Right atrium auricular region (tissue), 2 donors: ENCODE results near the gene ENTREP1. TPM values are rescaled to one million over a fixed set of nuclear protein-coding genes. Genes with fewer than 3 reads are reported as not detected.

Source experiments
- DNase-seq: peaks from one replicate; pipeline ENCODE4 v3.0.0-alpha.2; 2019; ENCODE audit warnings: low spot score
- H3K27ac ChIP-seq, 2 donors: fragments of 200-600 bp; sonication (generic); 1 replicate in 1 of 2; 2 replicates in 1 of 2; pipeline ENCODE4 v1.5.1; 2016 to 2019
- H3K27me3 ChIP-seq, 2 donors: fragments of 200-600 bp; sonication (generic); one replicate each; pipeline versions ENCODE4 v1.5.1 to v1.6.0; 2017 to 2019
- H3K36me3 ChIP-seq: fragments of 200-600 bp; sonication (generic); one replicate; pipeline ENCODE4 v1.5.1; 2016
- H3K4me1 ChIP-seq, 2 donors: fragments of 200-600 bp; sonication (generic); one replicate each; pipeline versions ENCODE4 v1.5.1 to v1.6.0; 2017 to 2019
- H3K4me3 ChIP-seq, 2 donors: fragments of 200-600 bp; sonication (generic); 1 replicate in 1 of 2; 2 replicates in 1 of 2; pipeline ENCODE4 v1.5.1; 2017 to 2019; ENCODE audit warnings: mild to moderate bottlenecking in 1 of 2, moderate library complexity in 1 of 2
- H3K9me3 ChIP-seq, 2 donors: fragments of 200-600 bp; sonication (generic); one replicate each; pipeline ENCODE4 v1.5.1; 2019
- total RNA-seq, 2 donors: library from RNA; depleted of rRNA; stranded (reverse); fragments of >200 nt; gene quantifications; one replicate each; pipeline ENCODE4 v1.1.0, GENCODE V29; 2016
- TF ChIP-seq, protein P1 (sequence below), 2 donors: fragments of 200-600 bp; sonication (generic); IDR thresholded peaks; one replicate each; pipeline ENCODE4 v1.5.1; 2019; ENCODE audit warnings: antibody characterized with exemption in 2 of 2

ENTREP1 gene
- total RNA-seq, 2 donors from 2014 or later, result 12.1 to 16.2 TPM

DNA sequence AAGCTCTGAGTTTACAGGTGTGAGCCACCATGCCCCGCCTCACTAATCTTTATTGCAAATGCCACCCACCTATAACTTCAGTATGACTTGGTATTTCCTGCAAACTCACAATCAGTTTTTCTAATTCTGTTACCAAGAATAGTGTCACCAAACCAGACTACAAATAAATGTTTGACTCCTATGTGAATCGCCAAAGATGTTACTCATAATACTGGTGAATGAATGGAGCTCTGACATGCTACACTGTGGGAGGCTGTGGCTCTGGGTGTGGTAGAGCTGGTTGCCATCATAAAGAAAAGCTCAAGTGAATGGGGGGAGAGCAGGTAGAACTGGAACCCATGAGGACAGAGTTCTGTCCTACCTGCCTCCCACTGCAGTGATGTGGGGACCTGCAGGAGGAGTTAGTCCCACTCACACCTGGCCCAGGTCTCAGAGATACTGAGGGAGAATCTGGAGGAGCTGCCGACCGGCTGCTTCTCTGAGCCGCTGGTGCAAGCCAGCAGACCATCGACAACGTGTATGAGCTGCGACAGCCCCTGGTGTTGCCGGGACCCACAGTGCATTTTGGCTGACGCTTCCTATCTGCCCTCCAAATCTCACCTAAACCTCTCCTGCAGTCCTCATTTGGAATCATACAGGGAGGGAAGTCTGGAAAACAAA lies 95.7 kb downstream of the ENTREP1 start:
- Histone ChIP-seq H3K9me3 (no peaks in the 10 kb centered on the region), H3K36me3 (no peaks in the 10 kb centered on the region), H3K27ac (no peak overlapping the region), H3K4me1 (no peaks in the 10 kb centered on the region), H3K4me3 (no peak overlapping the region), H3K27me3 (no peaks in the 10 kb centered on the region)
- DNase-seq, result no peak
- TF ChIP-seq, protein P1, sequence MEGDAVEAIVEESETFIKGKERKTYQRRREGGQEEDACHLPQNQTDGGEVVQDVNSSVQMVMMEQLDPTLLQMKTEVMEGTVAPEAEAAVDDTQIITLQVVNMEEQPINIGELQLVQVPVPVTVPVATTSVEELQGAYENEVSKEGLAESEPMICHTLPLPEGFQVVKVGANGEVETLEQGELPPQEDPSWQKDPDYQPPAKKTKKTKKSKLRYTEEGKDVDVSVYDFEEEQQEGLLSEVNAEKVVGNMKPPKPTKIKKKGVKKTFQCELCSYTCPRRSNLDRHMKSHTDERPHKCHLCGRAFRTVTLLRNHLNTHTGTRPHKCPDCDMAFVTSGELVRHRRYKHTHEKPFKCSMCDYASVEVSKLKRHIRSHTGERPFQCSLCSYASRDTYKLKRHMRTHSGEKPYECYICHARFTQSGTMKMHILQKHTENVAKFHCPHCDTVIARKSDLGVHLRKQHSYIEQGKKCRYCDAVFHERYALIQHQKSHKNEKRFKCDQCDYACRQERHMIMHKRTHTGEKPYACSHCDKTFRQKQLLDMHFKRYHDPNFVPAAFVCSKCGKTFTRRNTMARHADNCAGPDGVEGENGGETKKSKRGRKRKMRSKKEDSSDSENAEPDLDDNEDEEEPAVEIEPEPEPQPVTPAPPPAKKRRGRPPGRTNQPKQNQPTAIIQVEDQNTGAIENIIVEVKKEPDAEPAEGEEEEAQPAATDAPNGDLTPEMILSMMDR (IDR thresholded peaks at IDR 0.05), result no peak

DNA sequence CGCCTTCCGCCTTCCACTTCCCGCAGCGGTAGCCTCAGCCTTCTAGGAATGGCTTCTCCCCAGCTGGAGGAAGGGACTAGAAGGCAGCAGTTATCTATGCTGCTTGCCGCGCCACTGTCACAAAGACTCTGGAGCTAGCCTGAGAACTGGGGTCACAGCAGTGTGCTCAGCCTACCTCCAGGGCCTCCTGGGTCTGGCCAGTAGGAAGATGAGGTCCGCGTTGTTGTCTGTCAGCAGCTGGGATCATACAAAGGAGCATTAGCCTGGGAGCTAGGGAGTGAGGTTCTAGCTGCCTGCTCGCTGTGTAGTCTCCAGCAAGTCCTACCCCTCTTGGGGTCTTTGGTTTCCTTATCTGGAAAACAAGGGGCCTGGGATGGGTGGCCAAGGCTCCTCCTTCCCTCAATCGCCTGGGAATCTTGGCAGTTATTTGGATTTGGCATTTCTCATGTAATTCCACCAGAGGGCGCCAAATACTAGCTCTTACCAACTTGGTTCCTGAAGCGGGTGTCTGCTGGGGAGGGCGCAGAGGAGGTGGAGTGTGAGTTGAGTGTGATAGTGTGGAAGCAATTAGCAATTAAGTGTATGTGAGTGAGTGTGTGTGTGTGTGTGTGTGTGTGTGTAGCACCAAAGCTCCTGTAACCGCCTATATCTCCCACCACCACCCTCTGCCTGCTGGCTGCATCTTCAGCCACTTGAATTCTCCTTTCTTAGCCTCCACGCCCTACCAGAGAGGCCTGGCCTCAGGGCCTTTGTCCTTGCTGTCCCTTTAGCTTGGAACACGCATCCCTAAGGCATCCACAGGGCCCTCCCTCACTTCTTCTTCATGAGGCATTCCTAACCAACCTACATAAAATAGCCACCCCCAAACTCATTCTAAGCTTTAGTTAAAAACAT lies 97.1 kb downstream of the ENTREP1 start:
- DNase-seq, result no peak
- Histone ChIP-seq H3K27me3 (no peaks in the 10 kb centered on the region), H3K27ac (no peak overlapping the region), H3K4me3 (no peak overlapping the region), H3K4me1 (no peaks in the 10 kb centered on the region), H3K9me3 (no peaks in the 10 kb centered on the region), H3K36me3 (no peaks in the 10 kb centered on the region)
- TF ChIP-seq, protein P1 (IDR thresholded peaks at IDR 0.05), result peak; percentile 67 to 82

DNA sequence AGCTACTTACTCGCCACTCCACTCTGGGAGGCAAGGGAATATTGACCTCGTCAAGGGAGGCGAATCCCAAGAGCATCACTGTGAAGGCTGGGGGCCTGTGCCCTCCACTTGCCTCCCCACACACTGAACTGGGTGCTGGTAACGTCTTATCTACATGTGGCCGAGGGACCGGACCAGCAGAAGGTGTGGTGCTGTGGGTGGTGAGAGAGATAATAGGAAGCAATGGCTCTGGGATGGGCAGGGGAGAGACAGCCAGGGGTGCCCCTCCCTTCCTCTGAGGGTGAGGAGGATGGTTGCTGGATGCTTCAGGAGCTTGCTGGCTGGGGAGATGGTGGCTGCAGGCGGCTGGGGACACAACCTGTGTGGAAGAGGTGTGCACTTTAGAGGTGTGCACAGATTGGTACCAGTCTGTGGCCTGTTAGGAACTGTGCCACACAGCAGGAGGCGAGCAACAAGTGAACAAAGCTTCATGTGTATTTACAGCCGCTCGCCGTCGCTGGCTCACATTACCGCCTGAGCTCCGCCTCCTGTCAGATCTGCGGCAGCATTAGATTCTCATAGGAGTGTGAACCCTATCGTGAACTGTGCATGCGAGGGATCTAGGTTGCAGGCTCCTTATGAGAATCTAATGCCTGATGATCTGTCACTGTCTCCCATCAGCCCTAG lies 100.3 kb downstream of the ENTREP1 start:
- H3K27ac ChIP-seq, result no peak overlapping the region
- TF ChIP-seq, protein P1 (IDR thresholded peaks at IDR 0.05), result no peak
- H3K27me3 ChIP-seq, result no peaks in the 10 kb centered on the region
- no peak for DNase-seq
- H3K4me1 ChIP-seq, result no peaks in the 10 kb centered on the region
- H3K36me3 ChIP-seq, result no peaks in the 10 kb centered on the region
- no peaks in the 10 kb centered on the region for H3K9me3 ChIP-seq
- H3K4me3 ChIP-seq, result no peak overlapping the region

DNA sequence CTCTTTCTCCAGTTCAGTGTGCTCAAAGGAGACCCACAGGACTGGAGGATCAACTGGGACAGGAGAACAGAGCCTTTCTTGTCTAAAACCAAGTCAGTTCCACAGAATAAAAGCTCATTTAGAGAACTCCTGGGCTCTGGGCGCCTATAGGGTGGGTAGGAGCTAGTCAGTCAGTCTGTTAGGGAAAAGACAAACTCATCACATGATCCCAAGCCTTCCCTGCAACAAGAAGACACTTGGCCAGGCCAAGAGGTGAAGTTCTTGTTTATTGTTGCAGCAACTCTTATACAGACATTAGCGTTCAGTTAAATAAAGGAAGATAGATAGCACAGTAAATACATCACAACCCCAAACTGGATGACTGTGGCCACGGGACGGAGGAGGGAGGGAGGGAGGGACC lies 102.3 kb downstream of the ENTREP1 start:
- Histone ChIP-seq H3K27me3 (no peaks in the 10 kb centered on the region), H3K9me3 (no peaks in the 10 kb centered on the region), H3K4me3 (no peak overlapping the region), H3K27ac (no peak overlapping the region), H3K4me1 (no peaks in the 10 kb centered on the region), H3K36me3 (no peaks in the 10 kb centered on the region)
- DNase-seq, result no peak
- TF ChIP-seq, protein P1 (IDR thresholded peaks at IDR 0.05), result no peak

DNA sequence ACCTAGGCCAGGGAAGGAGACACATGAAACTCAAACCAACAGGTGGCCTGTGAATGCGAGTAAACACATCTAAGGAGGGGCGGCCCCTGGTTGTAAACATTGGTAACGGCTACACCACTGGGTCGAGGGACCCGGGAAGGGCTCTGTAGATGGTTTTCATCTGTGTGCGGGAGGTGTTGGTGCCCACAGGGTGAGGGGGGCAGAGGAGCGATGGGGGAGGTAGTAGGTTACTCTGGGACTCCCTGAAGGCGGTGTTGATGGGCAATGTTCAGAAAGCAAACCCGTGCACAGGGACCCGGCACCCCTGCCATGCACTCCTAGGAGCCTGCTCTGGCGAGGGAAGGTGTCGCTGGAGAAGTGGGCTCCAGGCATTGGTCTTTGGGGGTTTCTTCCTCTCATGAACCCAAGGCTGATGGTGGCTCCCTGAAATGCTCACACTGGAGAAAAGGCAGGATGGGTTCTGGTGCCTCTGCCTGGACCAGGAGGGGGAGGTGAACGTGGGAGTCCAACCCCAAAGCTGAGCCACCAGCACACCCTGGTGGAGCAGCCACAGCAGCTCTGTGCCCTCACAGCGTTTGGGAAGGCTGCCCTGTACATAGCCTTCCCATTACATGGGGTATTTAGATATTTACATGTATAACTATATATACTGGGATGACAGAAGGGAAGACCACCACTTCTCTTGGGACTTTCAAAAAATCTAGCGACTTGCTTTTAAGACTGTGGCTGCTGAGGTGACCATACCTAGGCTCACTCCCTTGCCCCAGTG lies 103.2 kb downstream of the ENTREP1 start:
- H3K9me3 ChIP-seq, result no peaks in the 10 kb centered on the region
- TF ChIP-seq, protein P1 (IDR thresholded peaks at IDR 0.05), result no peak
- H3K4me3 ChIP-seq, result no peak overlapping the region
- DNase-seq, result no peak
- H3K27ac ChIP-seq, result no peak overlapping the region
- no peaks in the 10 kb centered on the region for H3K27me3 ChIP-seq
- H3K36me3 ChIP-seq, result no peaks in the 10 kb centered on the region
- no peaks in the 10 kb centered on the region for H3K4me1 ChIP-seq
